ENCODE results near the gene FAM221B.

GRCh38 chr9:35862328-35862727 lies 33.8 kb upstream of the FAM221B start:
- TF ChIP-seq, protein P1, sequence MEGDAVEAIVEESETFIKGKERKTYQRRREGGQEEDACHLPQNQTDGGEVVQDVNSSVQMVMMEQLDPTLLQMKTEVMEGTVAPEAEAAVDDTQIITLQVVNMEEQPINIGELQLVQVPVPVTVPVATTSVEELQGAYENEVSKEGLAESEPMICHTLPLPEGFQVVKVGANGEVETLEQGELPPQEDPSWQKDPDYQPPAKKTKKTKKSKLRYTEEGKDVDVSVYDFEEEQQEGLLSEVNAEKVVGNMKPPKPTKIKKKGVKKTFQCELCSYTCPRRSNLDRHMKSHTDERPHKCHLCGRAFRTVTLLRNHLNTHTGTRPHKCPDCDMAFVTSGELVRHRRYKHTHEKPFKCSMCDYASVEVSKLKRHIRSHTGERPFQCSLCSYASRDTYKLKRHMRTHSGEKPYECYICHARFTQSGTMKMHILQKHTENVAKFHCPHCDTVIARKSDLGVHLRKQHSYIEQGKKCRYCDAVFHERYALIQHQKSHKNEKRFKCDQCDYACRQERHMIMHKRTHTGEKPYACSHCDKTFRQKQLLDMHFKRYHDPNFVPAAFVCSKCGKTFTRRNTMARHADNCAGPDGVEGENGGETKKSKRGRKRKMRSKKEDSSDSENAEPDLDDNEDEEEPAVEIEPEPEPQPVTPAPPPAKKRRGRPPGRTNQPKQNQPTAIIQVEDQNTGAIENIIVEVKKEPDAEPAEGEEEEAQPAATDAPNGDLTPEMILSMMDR (IDR thresholded peaks at IDR 0.05) = no peak
- no peak for TF ChIP-seq POLR2A (IDR thresholded peaks at IDR 0.05)
